Subcutaneous abdominal adipose tissue (tissue), 5 donors: Measurements from ENCODE around the gene ATP9A.
A peak's percentile ranks its signal among the peaks of the same experiment; 100 is the strongest.
"Not testable (repeated sequence)": the region's sequence is repeated elsewhere in the genome, so short reads cannot be mapped to it uniquely, and the experiment has no call there.

Experiments
- H3K27ac ChIP-seq: one replicate; pipeline ENCODE4 v1.7.0; 2013; ENCODE audit warnings: low read depth, mild to moderate bottlenecking, inconsistent platforms, low read length, moderate library complexity
- H3K27me3 ChIP-seq, 5 donors: one replicate each; pipeline ENCODE4 v1.7.0; 2013; ENCODE audit warnings: low read length in 5 of 5, inconsistent platforms in 1 of 5; ENCODE audit not compliant: control insufficient read depth in 5 of 5, insufficient read depth in 4 of 5
- H3K36me3 ChIP-seq, 5 donors: one replicate each; pipeline ENCODE4 v1.7.0; 2013; ENCODE audit warnings: low read length in 5 of 5; ENCODE audit not compliant: control insufficient read depth in 5 of 5, insufficient read depth in 5 of 5
- H3K4me1 ChIP-seq, 5 donors: one replicate each; pipeline ENCODE4 v1.7.0; 2013; ENCODE audit warnings: low read length in 5 of 5, mild to moderate bottlenecking in 3 of 5, moderate library complexity in 1 of 5; ENCODE audit not compliant: control insufficient read depth in 5 of 5, insufficient read depth in 5 of 5
- H3K4me3 ChIP-seq, 5 donors: one replicate each; pipeline ENCODE4 v1.7.0; 2013; ENCODE audit warnings: low read length in 5 of 5, low read depth in 1 of 5
- H3K9ac ChIP-seq, 5 donors: one replicate each; pipeline ENCODE4 v1.7.0; 2013; ENCODE audit warnings: low read length in 5 of 5, mild to moderate bottlenecking in 4 of 5, moderate library complexity in 3 of 5
- H3K9me3 ChIP-seq, 5 donors: one replicate each; pipeline ENCODE4 v1.7.0; 2013; ENCODE audit warnings: low read length in 5 of 5; ENCODE audit not compliant: control insufficient read depth in 5 of 5
- donor health status: healthy.
- donor health status: healthy.
- donor health status: healthy.
- donor health status: healthy.
- donor health status: healthy.

Gene ATP9A

GRCh38 chr20:51665543-51666118, 102.6 kb downstream of the ATP9A start:
- Histone ChIP-seq H3K4me3 (no peak overlapping the region), H3K36me3 (peaks cover 11 to 50% (median 41%) of the 10 kb centered on the region in 5 donors), H3K27me3 (no peaks in the 10 kb centered on the region), H3K9me3 (no peaks in the 10 kb centered on the region), H3K9ac (no peak overlapping the region), H3K27ac (no peak overlapping the region), H3K4me1 (peaks cover 0 to 7% (median 0%) of the 10 kb centered on the region in 5 donors)

DNA sequence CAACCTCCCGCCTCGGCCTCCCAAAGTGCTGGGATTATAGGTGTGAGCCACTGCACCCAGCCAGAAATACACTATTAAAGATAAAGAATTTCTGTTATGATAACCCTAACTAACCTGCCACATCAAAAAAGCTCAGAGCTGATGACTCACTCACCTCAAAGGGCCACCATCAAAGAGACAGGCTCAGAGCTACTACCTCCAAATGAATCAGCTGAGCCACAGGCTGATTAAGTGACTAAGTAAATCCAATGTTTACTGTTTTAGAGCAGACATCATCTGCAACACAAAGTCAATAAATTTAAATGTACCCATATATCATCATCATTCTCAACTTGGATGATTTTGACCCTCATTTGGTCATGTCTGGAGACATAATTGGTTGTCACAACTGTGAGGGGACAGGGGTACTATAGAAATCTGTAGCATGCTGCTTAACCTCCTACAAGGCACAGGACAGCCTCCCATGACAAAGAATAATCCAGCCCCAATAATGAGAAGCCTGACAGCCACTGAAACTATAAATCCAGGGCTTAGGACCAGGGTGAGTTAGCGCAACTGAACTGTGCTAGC, 106.5 kb downstream of the ATP9A start:
- H3K27ac ChIP-seq, result no peak overlapping the region
- H3K27me3 ChIP-seq, result no peaks in the 10 kb centered on the region
- no peak overlapping the region for H3K9ac ChIP-seq
- no peak overlapping the region for H3K4me3 ChIP-seq
- H3K9me3 ChIP-seq, result no peaks in the 10 kb centered on the region
- H3K36me3 ChIP-seq, result peaks cover 10 to 33% (median 19%) of the 10 kb centered on the region in 5 donors
- peaks cover 0 to 11% (median 2%) of the 10 kb centered on the region in 5 donors for H3K4me1 ChIP-seq

GRCh38 chr20:51660672-51661608, 107.2 kb downstream of the ATP9A start:
- peak overlapping the region; percentile 9 for H3K27ac ChIP-seq

DNA sequence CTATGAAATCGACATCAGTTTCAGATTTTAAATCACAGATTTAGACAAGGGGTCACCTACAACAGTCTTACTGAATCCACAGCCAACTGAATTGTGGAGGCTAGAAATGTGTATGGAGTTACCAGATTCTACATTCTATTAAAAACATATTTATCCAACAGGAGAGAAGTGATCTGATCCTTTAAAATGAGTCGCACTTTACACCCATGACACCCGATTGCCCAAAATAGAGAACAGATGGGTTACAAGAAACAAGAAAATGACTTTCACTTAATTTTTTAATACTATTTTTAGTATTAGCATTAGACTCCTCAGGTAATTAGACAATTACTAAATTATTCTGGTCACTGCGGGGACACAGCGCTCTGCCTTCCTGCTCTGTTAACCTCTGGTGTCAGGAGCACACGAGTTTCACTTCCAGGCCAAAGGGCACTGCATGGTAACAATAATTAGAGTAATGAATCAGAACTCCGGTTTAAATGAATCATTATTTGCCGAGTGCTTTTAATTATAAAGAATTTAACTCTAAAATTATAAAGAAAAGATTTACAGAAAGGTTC, 108.6 kb downstream of the ATP9A start:
- no peak overlapping the region for H3K9ac ChIP-seq
- peaks cover 0 to 11% (median 2%) of the 10 kb centered on the region in 5 donors for H3K4me1 ChIP-seq

More at GRCh38 chr20:51660672-51661608, 107.2 kb downstream of the ATP9A start:
- H3K9me3 ChIP-seq, result no peaks in the 10 kb centered on the region
- no peaks in the 10 kb centered on the region for H3K27me3 ChIP-seq
- H3K4me1 ChIP-seq, result peaks cover 0 to 11% (median 2%) of the 10 kb centered on the region in 5 donors
- H3K4me3 ChIP-seq, result no peak overlapping the region
- no peak overlapping the region for H3K9ac ChIP-seq
- peaks cover 7 to 35% (median 21%) of the 10 kb centered on the region in 5 donors for H3K36me3 ChIP-seq

GRCh38 chr20:51656726-51657260, 111.4 kb downstream of the ATP9A start:
- H3K4me1 ChIP-seq, result peaks cover 0 to 18% (median 8%) of the 10 kb centered on the region in 5 donors
- no peaks in the 10 kb centered on the region for H3K27me3 ChIP-seq
- no peak overlapping the region for H3K27ac ChIP-seq
- H3K9me3 ChIP-seq, result no peaks in the 10 kb centered on the region
- H3K36me3 ChIP-seq, result peaks cover 6 to 36% (median 30%) of the 10 kb centered on the region in 5 donors
- no peak overlapping the region for H3K9ac ChIP-seq
- no peak overlapping the region for H3K4me3 ChIP-seq

More for the DNA sequence above, 108.6 kb downstream of the ATP9A start:
- Histone ChIP-seq H3K9me3 (no peaks in the 10 kb centered on the region), H3K36me3 (peaks cover 6 to 43% (median 25%) of the 10 kb centered on the region in 5 donors), H3K27ac (no peak overlapping the region), H3K4me3 (no peak overlapping the region), H3K27me3 (no peaks in the 10 kb centered on the region)

- not testable (repeated sequence) for H3K27ac ChIP-seq, H3K9ac ChIP-seq, H3K9me3 ChIP-seq, H3K27me3 ChIP-seq, H3K4me3 ChIP-seq
- peaks cover 6 to 36% (median 30%) of the 10 kb centered on the region in 5 donors for H3K36me3 ChIP-seq
- peaks cover 0 to 18% (median 10%) of the 10 kb centered on the region in 5 donors for H3K4me1 ChIP-seq
Observed at GRCh38 chr20:51656089-51656488, 112.1 kb downstream of the ATP9A start.

DNA sequence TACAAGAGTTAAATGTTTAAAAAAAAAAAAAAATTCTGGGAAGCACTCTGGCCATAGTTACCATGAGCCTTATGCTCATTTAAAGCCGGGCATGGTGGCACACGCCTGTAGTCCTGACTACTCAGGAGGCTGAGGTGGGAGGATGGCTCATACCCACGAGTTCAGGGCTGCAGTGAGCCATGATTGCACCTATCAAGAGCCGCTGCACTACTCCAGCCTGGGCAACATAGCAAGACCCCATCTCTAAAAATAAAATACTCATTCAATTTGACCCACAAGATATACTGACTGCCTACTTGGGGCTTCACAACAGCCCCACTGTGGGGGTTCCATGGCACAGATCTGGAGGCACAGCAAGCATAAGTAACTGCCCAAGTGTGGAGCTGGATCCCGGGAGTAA, 113.7 kb downstream of the ATP9A start:
- Histone ChIP-seq H3K36me3 (peaks cover 6 to 37% (median 30%) of the 10 kb centered on the region in 5 donors), H3K27me3 (no peaks in the 10 kb centered on the region), H3K27ac (no peak overlapping the region), H3K9ac (no peak overlapping the region), H3K4me3 (no peak overlapping the region), H3K4me1 (peaks cover 0 to 16% (median 11%) of the 10 kb centered on the region in 5 donors), H3K9me3 (no peaks in the 10 kb centered on the region)

- Histone ChIP-seq H3K9me3 (no peaks in the 10 kb centered on the region), H3K4me1 (peaks cover 0 to 16% (median 11%) of the 10 kb centered on the region in 5 donors), H3K27ac (no peak overlapping the region), H3K9ac (no peak overlapping the region), H3K4me3 (no peak overlapping the region), H3K36me3 (peaks cover 8 to 39% (median 34%) of the 10 kb centered on the region in 5 donors), H3K27me3 (no peaks in the 10 kb centered on the region)
Observed at GRCh38 chr20:51654060-51654459, 114.1 kb downstream of the ATP9A start.

GRCh38 chr20:51653226-51653625, 115.0 kb downstream of the ATP9A start:
- Histone ChIP-seq H3K27me3 (no peaks in the 10 kb centered on the region), H3K4me3 (no peak overlapping the region), H3K27ac (no peak overlapping the region), H3K9ac (no peak overlapping the region), H3K36me3 (peaks cover 8 to 44% (median 37%) of the 10 kb centered on the region in 5 donors), H3K4me1 (peaks cover 0 to 16% (median 11%) of the 10 kb centered on the region in 5 donors), H3K9me3 (no peaks in the 10 kb centered on the region)
